Measurements from ENCODE around the gene SLIT3.

GRCh38 chr5:168818558-168818957 lies 482.4 kb downstream of the SLIT3 start:
- TF ChIP-seq EZH2 (IDR thresholded peaks at IDR 0.05) (no peak), POLR2AphosphoS5 (IDR thresholded peaks at IDR 0.05; ENCODE audit: borderline replicate concordance, low read depth, low read length) (no peak), FOXP2 (optimal IDR thresholded peaks at IDR 0.05; ENCODE audit: control extremely low read depth, extremely low read length, insufficient read depth) (no peak)

All from SK-N-MC (cell line).